ENCODE data around the gene LNX1.

Gene LNX1

DNA sequence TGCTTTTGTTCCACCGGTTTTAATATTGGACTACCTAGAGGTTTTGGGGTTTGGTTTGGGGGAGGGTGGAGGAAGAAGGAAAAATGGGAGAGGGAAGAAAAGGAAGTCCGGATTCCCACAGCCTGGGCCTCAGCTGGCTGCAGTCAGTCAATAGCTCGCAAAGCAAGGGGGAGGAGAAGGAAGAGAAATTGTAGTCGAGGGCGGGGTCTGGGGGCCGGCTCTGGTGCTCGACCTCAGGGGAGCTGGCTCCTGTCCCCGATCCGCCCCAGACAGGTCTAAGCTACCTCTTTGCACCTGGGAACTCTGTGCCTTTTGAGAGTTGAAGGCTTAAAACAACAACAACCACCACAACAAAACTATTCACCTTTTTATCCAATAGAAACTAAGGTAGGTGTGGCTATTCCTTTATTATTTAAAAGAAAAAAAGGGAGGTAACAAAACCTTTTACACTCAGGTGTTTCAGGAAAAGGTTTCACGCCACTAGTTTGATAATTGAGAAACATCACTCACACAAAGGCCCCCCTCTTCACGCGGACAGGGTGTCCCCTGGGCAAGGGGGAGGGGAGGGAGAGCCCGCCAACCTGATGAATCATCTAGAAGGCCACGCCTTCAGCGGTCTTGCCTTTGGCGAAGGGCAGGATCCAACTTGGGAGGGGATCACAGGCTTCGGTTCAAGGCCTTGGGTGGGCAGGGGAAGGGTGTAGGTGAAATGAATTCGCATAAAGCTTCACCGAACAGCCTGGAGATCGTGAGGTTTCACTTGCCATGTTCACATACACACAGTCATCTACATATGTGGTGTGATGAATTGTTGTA is 1.6 kb upstream of the LNX1 start:
- Histone ChIP-seq H3K4me3 (ENCODE audit: insufficient read length, low read depth) (peak overlapping the region; percentile 17), H3K27me3 (ENCODE audit: insufficient read depth, insufficient read length) (no peaks in the 10 kb centered on the region), H3K9ac (ENCODE audit: insufficient read length, low read depth) (peak overlapping the region; percentile 51), H3K9me3 (ENCODE audit: insufficient read depth, low read length) (no peaks in the 10 kb centered on the region), H3K36me3 (ENCODE audit: insufficient read depth, insufficient read length, low read length) (no peaks in the 10 kb centered on the region), H3K4me1 (ENCODE audit: insufficient read depth, insufficient read length) (no peaks in the 10 kb centered on the region)
- peak; percentile 56 for DNase-seq (ENCODE audit: low read depth, low spot score)
- TF ChIP-seq YY1 (IDR thresholded peaks at IDR 0.05; ENCODE audit: insufficient read depth, insufficient read length) (no peak), SUZ12 (IDR thresholded peaks at IDR 0.05; ENCODE audit: extremely low read depth, insufficient read depth, insufficient read length) (no peak), ZNF274 (IDR thresholded peaks at IDR 0.05; ENCODE audit: low read depth, low read length) (no peak)

DNA sequence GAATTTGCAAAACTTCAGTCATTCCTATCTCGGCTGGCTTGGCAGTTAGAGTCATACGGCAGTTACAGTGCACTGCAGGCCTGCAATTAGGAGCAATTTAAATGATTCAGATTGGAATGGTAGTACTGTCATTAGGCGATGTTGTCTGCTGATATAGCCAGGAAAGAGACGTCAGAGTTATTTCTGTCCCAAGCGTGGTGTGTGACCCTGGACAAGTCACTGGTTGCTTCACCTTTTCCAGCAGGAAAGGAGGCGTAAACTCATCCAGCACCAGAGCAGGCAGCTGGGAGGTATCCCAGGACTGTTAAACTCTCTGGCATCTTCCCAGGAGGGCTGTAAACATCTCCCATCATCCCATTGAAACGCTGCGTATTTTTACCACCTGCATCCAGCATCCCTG is 836 bp upstream of the LNX1 start:
- TF ChIP-seq ZNF274 (IDR thresholded peaks at IDR 0.05; ENCODE audit: low read depth, low read length) (no peak), YY1 (IDR thresholded peaks at IDR 0.05; ENCODE audit: insufficient read depth, insufficient read length) (no peak), SUZ12 (IDR thresholded peaks at IDR 0.05; ENCODE audit: extremely low read depth, insufficient read depth, insufficient read length) (no peak)
- Histone ChIP-seq H3K4me3 (ENCODE audit: insufficient read length, low read depth) (no peak overlapping the region), H3K9me3 (ENCODE audit: insufficient read depth, low read length) (no peaks in the 10 kb centered on the region), H3K27me3 (ENCODE audit: insufficient read depth, insufficient read length) (no peaks in the 10 kb centered on the region), H3K9ac (ENCODE audit: insufficient read length, low read depth) (peak overlapping the region; percentile 51), H3K36me3 (ENCODE audit: insufficient read depth, insufficient read length, low read length) (no peaks in the 10 kb centered on the region), H3K4me1 (ENCODE audit: insufficient read depth, insufficient read length) (no peaks in the 10 kb centered on the region)
- DNase-seq (ENCODE audit: low read depth, low spot score), result no peak

GRCh38 chr4:53590187-53590586 is 1.1 kb downstream of the LNX1 start:
- no peaks in the 10 kb centered on the region for H3K36me3 ChIP-seq (ENCODE audit: insufficient read depth, insufficient read length, low read length)
- no peak overlapping the region for H3K9ac ChIP-seq (ENCODE audit: insufficient read length, low read depth)
- DNase-seq (ENCODE audit: low read depth, low spot score), result no peak
- no peaks in the 10 kb centered on the region for H3K27me3 ChIP-seq (ENCODE audit: insufficient read depth, insufficient read length)
- H3K9me3 ChIP-seq (ENCODE audit: insufficient read depth, low read length), result no peaks in the 10 kb centered on the region
- H3K4me3 ChIP-seq (ENCODE audit: insufficient read length, low read depth), result no peak overlapping the region
- H3K4me1 ChIP-seq (ENCODE audit: insufficient read depth, insufficient read length), result no peaks in the 10 kb centered on the region
- TF ChIP-seq YY1 (IDR thresholded peaks at IDR 0.05; ENCODE audit: insufficient read depth, insufficient read length) (no peak), ZNF274 (IDR thresholded peaks at IDR 0.05; ENCODE audit: low read depth, low read length) (no peak), SUZ12 (IDR thresholded peaks at IDR 0.05; ENCODE audit: extremely low read depth, insufficient read depth, insufficient read length) (no peak)

- DNase-seq (ENCODE audit: low read depth, low spot score), result no peak
- TF ChIP-seq ZNF274 (IDR thresholded peaks at IDR 0.05; ENCODE audit: low read depth, low read length) (no peak), YY1 (IDR thresholded peaks at IDR 0.05; ENCODE audit: insufficient read depth, insufficient read length) (no peak), SUZ12 (IDR thresholded peaks at IDR 0.05; ENCODE audit: extremely low read depth, insufficient read depth, insufficient read length) (no peak)
These were observed 1.8 kb downstream of the LNX1 start for GRCh38 chr4:53589511-53589910.

GRCh38 chr4:53587135-53587534 is 4.2 kb downstream of the LNX1 start:
- H3K36me3 ChIP-seq (ENCODE audit: insufficient read depth, insufficient read length, low read length), result no peaks in the 10 kb centered on the region
- TF ChIP-seq YY1 (IDR thresholded peaks at IDR 0.05; ENCODE audit: insufficient read depth, insufficient read length) (no peak), ZNF274 (IDR thresholded peaks at IDR 0.05; ENCODE audit: low read depth, low read length) (no peak), SUZ12 (IDR thresholded peaks at IDR 0.05; ENCODE audit: extremely low read depth, insufficient read depth, insufficient read length) (no peak)
- H3K9me3 ChIP-seq (ENCODE audit: insufficient read depth, low read length), result no peaks in the 10 kb centered on the region
- no peaks in the 10 kb centered on the region for H3K4me1 ChIP-seq (ENCODE audit: insufficient read depth, insufficient read length)
- H3K9ac ChIP-seq (ENCODE audit: insufficient read length, low read depth), result no peak overlapping the region
- no peaks in the 10 kb centered on the region for H3K27me3 ChIP-seq (ENCODE audit: insufficient read depth, insufficient read length)
- no peak overlapping the region for H3K4me3 ChIP-seq (ENCODE audit: insufficient read length, low read depth)
- DNase-seq (ENCODE audit: low read depth, low spot score), result no peak

More at GRCh38 chr4:53589511-53589910, 1.8 kb downstream of the LNX1 start:
- Histone ChIP-seq H3K36me3 (ENCODE audit: insufficient read depth, insufficient read length, low read length) (no peaks in the 10 kb centered on the region), H3K4me3 (ENCODE audit: insufficient read length, low read depth) (no peak overlapping the region), H3K9me3 (ENCODE audit: insufficient read depth, low read length) (no peaks in the 10 kb centered on the region), H3K27me3 (ENCODE audit: insufficient read depth, insufficient read length) (no peaks in the 10 kb centered on the region), H3K4me1 (ENCODE audit: insufficient read depth, insufficient read length) (no peaks in the 10 kb centered on the region), H3K9ac (ENCODE audit: insufficient read length, low read depth) (no peak overlapping the region)

GRCh38 chr4:53586121-53586816 is 5.0 kb downstream of the LNX1 start:
- no peak for DNase-seq (ENCODE audit: low read depth, low spot score)
- no peaks in the 10 kb centered on the region for H3K9me3 ChIP-seq (ENCODE audit: insufficient read depth, low read length)
- TF ChIP-seq ZNF274 (IDR thresholded peaks at IDR 0.05; ENCODE audit: low read depth, low read length), result no peak
- no peak for TF ChIP-seq YY1 (IDR thresholded peaks at IDR 0.05; ENCODE audit: insufficient read depth, insufficient read length)
- no peak for TF ChIP-seq SUZ12 (IDR thresholded peaks at IDR 0.05; ENCODE audit: extremely low read depth, insufficient read depth, insufficient read length)
- no peak overlapping the region for H3K4me3 ChIP-seq (ENCODE audit: insufficient read length, low read depth)
- H3K27me3 ChIP-seq (ENCODE audit: insufficient read depth, insufficient read length), result no peaks in the 10 kb centered on the region
- no peaks in the 10 kb centered on the region for H3K36me3 ChIP-seq (ENCODE audit: insufficient read depth, insufficient read length, low read length)
- no peaks in the 10 kb centered on the region for H3K4me1 ChIP-seq (ENCODE audit: insufficient read depth, insufficient read length)
- no peak overlapping the region for H3K9ac ChIP-seq (ENCODE audit: insufficient read length, low read depth)

GRCh38 chr4:53584658-53585057 is 6.6 kb downstream of the LNX1 start:
- Histone ChIP-seq H3K36me3 (ENCODE audit: insufficient read depth, insufficient read length, low read length) (no peaks in the 10 kb centered on the region), H3K9ac (ENCODE audit: insufficient read length, low read depth) (no peak overlapping the region), H3K4me1 (ENCODE audit: insufficient read depth, insufficient read length) (no peaks in the 10 kb centered on the region), H3K27me3 (ENCODE audit: insufficient read depth, insufficient read length) (no peaks in the 10 kb centered on the region), H3K4me3 (ENCODE audit: insufficient read length, low read depth) (no peak overlapping the region), H3K9me3 (ENCODE audit: insufficient read depth, low read length) (no peaks in the 10 kb centered on the region)
- no peak for TF ChIP-seq SUZ12 (IDR thresholded peaks at IDR 0.05; ENCODE audit: extremely low read depth, insufficient read depth, insufficient read length)
- DNase-seq (ENCODE audit: low read depth, low spot score), result no peak
